GM19043 (cell line): ENCODE measurements around the gene PWP2.
A peak's percentile ranks its signal among the peaks of the same experiment; 100 is the strongest.
"Not testable (repeated sequence)": the region's sequence is repeated elsewhere in the genome, so short reads cannot be mapped to it uniquely, and the experiment has no call there.

Source experiments
- ATAC-seq: cut with Tn5 transposase; IDR thresholded peaks from one replicate; pipeline ENCODE4 v1.9.1; 2021; ENCODE audit warnings: low read depth; ENCODE audit not compliant: unreplicated experiment

Gene PWP2

GRCh38 chr21:44082648-44083440, 24.4 kb upstream of the PWP2 start:
- no peak for ATAC-seq

DNA sequence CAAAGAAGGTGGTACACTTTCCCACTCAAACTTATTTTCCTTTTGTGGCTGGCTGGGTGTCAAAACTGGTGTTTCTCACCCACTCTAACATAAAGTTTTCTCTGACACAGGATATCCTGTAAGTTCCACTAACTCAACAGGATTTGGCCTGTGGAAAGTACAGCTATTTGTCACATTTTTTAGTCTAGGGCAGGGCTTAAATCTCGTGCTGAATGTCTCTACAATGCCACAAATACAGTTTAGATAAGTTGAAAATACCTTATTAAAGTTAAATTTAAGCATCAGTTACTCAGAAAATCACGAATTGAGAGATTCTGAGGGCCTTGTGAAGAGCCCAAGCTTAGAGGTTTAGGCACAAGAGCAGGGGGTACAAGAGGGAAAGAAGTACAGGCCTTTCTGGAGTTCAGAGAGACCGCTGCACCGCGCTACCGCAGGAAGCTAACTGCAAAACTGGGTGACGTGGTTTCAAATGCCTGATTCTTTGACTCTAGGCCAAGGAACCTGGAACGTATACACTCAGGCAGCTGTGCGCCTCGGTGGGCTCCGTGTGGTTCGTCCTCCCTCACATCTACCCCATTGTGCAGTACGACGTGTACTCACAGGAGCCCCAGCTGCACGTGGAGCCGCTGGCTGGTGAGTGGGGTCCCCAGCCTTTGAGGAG, 23.4 kb upstream of the PWP2 start:
- no peak for ATAC-seq

DNA sequence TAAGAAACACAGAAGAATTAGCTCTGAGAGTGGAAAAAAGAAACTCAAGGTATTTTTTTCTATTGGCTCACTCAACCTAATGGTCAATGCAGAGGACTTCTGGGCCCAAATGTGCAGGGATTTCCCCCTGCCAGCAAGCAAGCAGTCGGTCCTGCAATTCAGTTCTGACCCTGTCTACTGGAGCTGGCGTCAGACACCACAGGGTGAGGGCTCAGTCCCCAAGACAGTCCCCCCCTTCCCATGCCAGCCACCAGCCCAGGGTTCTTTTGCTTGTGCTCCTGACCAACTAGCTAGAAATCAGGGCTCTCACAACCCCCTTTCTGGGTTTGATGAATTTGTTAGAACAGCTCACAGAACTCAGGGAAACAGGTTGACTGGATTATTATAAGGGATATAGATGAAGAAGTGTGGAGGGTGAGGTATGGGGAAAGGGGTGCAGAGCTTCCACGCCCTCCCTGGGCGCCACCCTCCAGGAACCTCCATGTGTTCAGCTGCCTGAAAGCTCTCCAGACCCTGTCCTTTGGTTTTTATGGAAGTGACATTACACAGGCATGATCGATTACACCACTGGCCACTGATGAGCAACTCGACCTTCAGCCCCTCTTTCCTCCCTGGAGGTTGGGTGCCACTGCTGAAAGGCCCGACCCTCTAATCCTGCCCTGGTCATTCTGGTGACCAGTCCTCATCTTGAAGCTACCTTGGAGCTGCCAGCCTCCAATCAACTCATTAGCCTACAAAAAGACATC, 22.5 kb upstream of the PWP2 start:
- ATAC-seq, result no peak

- ATAC-seq, result no peak
Measured at GRCh38 chr21:44085491-44086321, 21.5 kb upstream of the PWP2 start.

GRCh38 chr21:44086636-44087425, 20.4 kb upstream of the PWP2 start:
- ATAC-seq, result no peak

- ATAC-seq, result no peak
Measured at GRCh38 chr21:44087426-44088400, 19.5 kb upstream of the PWP2 start.

GRCh38 chr21:44088401-44088780, 18.8 kb upstream of the PWP2 start:
- no peak for ATAC-seq

GRCh38 chr21:44089001-44089911, 17.9 kb upstream of the PWP2 start:
- ATAC-seq, result peak; percentile 75

DNA sequence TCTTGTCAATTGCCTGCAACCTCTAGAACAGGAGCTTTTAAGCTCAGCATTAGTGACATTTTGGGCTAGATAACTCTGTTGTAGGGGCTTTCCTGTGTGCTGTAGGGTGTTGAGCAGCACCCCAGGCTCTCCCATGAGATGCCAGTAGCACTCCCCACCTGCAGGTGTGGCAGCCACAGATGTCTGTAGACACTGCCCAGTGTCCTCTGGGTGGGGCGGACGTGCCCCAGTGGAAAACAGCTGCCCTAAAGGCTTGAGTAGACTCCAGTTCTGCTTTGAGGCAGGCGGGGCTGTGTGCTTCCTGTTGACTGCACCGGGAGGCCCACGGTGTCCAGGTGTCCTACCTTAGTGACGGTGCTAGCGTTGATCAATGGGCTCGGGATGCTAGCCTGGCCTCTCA, 16.9 kb upstream of the PWP2 start:
- ATAC-seq, result no peak

DNA sequence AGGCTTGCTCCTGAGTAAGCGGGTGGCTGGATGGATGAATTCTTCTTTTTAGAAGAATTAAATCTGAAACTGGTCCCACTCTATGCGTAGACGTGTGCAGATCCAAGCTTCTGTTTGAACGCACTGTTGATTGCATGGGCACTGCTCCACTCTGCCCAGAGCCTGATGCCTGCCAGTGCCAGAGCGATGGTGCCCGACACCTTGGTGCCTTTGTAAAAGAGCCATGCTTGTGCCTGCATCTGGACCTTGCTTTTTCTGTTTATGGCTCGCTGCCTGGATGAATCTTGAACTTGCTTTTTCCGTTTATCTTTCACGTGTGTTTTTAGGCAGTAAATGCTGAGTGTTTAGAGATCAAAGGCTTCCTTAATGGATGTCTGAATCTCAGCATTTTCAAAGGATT, 15.0 kb upstream of the PWP2 start:
- ATAC-seq, result no peak

DNA sequence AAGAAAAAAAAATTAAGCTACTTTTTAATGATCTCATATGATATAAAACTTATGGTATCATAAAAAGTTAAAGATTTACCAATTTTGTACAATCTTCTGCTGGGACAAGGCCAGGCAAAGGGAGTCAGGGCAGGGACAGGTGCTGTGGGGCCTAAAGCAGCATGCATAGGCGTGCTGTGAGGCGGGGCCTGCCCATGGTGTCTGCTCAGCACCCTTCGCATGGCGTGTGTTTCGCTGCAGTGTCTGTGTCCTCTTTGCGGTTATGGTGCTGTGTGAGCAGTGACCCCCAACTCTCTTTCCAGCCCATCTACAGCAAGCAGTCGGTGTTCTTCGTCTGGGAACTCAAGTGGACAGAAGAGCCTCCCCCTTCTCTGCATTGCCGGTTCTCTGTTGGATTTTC, 13.4 kb upstream of the PWP2 start:
- ATAC-seq, result no peak

GRCh38 chr21:44094832-44095231, 12.4 kb upstream of the PWP2 start:
- no peak for ATAC-seq

- not testable (repeated sequence) for ATAC-seq
Measured at GRCh38 chr21:44098507-44098906, 8.7 kb upstream of the PWP2 start.

DNA sequence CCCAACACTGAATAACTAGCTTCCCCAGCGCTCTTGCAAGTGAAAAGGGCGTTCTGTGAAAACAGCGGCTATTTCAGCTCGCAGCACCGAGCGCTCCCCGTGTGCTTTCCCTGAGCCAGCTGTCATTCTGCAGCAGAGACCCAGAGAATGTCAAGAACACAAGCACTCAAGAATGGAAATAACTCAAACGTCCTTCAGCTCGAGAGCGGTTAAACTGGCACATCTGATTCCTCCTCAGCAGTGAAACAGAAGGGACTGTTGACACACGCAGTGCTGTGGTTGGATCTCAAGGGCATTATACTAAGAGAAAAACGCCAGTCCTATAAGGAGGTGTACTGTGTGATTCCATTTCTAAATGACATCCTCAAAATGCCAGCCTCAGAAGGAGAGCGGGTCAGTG, 8.2 kb upstream of the PWP2 start:
- ATAC-seq, result not testable (repeated sequence)

- not testable (repeated sequence) for ATAC-seq
Measured at GRCh38 chr21:44107589-44107988, 390 bp downstream of the PWP2 start.

DNA sequence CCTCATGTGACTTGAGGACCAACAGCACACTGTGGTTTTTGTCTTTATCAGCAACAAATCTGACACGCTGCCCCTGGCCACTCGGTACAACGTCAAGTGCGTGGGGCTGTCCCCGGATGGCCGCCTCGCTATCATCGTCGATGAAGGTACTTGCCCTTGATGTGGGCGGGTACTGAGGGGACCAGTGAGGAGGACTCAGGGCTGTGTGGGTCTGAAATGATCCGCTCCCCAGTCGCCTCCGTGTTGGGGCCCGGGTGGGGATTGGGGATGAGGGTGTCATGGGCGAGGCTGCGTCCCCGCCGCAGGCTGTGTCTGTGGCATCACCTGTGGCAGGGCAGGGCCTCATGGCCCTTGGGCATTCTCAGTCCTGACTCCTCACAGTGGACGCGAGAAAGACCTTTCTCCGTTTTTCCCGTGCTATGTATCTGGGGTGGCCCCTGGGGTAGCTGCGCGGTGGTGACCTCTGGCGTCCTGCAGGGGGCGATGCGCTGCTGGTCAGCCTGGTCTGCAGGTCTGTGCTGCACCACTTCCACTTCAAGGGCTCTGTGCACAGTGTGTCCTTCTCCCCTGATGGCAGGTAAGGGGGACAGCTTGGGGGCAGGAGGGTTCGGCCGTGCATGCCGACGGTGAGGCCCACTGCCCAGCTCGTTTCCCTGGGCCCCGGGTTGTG, 6.6 kb downstream of the PWP2 start:
- not testable (repeated sequence) for ATAC-seq

DNA sequence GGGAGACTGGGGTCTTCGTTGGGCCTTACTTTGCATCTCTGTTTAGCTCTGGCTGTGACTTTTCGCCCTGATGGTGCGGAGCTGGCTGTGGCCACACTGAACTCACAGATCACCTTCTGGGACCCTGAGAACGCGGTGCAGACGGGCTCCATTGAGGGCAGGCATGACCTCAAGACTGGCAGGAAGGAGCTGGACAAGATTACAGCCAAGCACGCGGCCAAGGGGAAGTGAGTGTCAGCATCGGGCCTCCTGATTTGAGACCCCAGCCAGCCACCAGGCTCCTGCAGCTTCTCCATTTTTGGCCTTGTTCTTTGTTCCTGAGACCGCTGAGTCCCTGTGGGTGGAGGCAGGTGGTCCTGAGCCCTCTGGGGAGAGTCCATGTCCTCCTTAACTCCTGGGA, 14.9 kb downstream of the PWP2 start:
- ATAC-seq, result not testable (repeated sequence)
